ENCODE results near the gene ARF6.
"Not testable (repeated sequence)": the region's sequence is repeated elsewhere in the genome, so short reads cannot be mapped to it uniquely, and the experiment has no call there.

Gene ARF6

DNA sequence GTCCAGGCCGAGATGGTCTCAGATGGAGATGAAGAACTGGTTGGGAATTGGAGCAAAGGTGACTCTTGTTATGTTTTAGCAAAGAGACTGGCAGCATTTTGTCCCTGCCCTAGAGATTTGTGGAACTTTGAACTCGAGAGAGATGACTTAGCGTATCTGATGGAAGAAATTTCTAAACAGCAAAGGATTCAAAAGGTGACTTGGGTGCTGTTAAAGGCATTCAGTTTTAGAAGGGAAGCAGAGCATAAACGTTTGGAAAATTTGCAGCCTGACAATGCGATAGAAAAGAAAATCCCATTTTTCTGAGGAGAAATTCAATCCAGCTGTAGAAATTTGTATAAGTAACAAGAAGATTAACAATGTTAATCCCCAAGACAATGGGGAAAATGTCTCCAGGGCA lies 44.0 kb downstream of the ARF6 start:
- not testable (repeated sequence) for DNase-seq (ENCODE audit: low read depth in 2 of 2, low spot score in 1 of 2)

DNA sequence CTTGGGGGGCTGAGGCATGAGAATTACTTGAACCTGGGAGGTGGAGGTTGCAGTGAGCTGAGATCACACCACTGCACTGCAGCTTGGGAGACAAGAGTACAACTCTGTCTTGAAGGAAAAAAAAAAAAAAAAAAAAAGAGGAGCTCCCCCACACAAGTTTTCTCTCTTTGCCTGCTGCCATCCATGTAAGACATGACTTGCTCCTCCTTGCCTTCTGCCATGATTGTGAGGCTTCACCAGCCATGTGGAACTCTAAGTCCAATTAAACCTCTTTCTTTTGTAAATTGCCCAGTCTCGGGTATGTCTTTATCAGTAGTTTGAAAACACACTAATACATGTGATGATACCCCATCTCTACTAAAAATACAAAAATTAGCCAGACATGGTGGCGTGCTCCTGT lies 46.3 kb downstream of the ARF6 start:
- DNase-seq (ENCODE audit: low read depth in 2 of 2, low spot score in 1 of 2): not testable (repeated sequence)

DNA sequence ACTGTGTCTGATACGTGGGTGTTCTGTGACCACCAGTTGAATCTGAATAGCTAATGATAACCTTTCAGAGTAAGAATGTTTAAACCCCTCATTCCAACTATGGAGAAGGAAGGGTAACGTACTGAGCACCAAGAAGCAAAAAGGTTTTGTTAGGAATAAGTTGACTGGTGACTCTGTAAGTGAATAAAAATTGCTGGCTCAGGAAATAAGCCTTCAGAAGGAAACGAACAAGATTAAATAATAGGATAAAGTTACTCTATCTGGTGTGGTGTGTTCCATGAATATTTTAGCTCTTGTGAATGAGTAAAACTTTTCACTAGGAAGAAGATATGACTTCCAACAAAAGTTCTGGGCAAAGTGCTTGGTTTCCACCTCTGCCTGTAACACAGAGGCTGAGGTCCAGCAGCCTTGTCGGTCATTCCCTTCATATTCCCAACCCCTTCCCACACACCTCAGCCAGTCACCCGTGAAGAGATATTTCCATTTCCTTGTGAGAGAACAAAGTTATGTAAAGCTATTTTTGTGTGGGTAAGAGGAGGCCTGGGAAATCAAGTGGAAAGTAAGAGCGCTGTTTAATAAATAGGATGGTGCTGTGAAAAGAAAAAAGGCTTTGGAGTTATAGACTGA lies 47.1 kb downstream of the ARF6 start:
- no peak for DNase-seq (ENCODE audit: low read depth in 2 of 2, low spot score in 1 of 2)

DNA sequence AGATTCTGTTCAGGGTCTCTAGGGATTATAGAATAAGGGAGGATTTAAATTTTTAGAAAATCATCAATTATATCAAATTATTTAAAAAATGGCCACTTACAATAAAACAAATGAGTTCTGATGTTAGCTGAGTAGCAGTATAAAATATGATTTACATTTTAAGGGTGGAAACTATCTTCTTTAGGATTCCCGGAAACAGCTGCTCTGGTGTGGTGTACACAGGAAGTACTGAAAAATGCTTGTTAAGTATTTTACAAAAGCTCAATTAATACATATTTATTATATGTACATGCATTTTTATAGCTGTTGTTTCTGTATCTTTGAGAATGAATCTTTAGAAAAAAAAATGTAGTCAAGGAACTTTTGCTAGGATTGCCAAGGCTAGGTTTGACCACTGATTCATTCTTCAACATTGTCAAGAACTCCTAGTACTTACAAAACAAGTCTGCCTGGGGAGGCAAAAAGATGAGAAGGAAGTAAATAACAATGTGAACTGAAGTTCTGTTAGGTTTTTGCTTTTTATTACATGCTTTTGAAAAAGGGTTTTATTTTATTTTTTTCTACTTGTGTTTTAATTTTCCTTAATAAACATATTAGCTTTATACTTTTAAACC lies 48.0 kb downstream of the ARF6 start:
- no peak for DNase-seq (ENCODE audit: low read depth in 2 of 2, low spot score in 1 of 2)

DNA sequence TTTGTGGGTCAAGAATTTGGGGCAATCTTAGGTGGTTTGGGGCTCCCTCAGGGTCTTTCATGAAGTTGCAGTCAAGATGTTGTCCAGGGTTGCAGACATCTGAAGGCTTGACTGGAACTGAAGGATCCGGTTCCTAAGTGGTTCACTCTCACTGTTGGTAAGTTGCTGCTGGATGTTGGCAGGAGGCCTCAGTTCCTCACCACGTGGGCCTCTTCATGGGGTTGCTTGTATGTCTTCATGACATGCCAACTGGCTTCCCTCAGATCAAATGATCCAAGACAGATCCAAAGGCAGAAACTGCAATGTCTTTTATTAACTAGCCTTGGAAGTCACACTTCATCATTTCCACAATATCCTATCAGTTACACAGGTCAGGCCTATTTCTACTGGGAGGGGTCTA lies 49.2 kb downstream of the ARF6 start:
- no peak for DNase-seq (ENCODE audit: low read depth in 2 of 2, low spot score in 1 of 2)

DNA sequence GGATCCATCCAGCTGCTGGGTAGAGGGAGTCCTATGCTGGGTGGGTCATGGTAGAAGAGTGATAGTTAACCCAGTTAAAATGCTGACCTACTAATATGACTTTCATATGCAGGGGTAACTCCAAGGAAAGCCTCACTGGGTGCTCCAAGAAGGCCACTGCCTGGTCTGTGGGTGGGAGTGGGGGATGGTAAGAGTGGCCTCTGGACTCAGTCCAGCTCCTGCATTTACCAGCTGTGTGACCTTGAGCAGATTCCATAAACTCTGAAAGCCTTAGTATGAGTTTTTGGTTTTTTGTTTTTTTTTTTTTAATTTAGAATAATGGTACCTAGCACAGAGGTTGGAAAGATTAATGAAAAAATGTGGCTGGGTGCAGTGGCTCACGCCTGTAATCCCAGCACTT lies 51.6 kb downstream of the ARF6 start:
- DNase-seq (ENCODE audit: low read depth in 2 of 2, low spot score in 1 of 2): no peak

DNA sequence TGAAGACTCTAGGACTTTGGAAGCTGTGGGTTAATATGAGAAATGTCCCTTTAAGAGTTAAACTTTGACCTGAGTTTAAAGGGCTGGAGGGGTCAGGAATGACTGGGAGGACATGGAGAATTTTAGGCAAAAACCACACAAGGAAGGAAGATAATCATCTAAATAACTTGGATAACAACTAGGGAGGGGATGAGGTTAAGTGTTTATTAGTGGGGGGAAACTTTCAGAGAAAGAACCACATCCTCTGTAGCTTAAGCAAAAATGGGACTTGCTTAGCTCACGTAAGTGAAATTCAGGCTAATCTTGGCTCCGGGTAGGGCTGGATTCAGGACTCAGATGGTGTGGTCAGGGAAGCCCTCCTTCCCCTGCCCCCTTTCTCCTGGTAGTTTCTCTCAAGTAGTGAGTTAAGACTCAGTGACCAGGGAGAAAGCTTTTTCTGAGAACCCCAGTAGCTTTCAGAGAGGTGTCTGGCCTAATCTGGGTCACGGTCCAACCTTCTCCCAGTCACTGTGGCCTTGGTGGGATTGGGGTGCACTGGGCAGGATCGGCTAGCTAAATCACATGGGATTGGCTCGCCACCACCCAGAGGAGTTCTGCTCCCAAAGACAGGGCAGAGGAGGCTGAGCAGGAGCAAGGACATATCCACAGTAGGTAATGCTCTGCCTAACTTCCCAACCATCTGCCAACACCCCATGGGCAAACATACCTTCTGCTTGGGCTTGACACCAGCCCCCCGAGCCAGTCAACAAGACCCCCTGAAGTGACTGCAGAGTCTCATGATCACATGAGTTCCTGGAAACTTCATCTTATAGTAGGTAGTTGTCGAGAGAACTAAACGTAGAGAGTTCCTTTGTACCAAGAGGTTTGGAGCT lies 52.8 kb downstream of the ARF6 start:
- DNase-seq (ENCODE audit: low read depth in 2 of 2, low spot score in 1 of 2): no peak

Measured in stimulated activated CD8-positive, alpha-beta memory T cell treated with anti-CD3 and anti-CD28 coated beads, Interleukin-4, amount 100 ng/mL, for 4 hours (primary cell).